ENCODE measurements around the gene GABRB3.

GABRB3 gene

DNA sequence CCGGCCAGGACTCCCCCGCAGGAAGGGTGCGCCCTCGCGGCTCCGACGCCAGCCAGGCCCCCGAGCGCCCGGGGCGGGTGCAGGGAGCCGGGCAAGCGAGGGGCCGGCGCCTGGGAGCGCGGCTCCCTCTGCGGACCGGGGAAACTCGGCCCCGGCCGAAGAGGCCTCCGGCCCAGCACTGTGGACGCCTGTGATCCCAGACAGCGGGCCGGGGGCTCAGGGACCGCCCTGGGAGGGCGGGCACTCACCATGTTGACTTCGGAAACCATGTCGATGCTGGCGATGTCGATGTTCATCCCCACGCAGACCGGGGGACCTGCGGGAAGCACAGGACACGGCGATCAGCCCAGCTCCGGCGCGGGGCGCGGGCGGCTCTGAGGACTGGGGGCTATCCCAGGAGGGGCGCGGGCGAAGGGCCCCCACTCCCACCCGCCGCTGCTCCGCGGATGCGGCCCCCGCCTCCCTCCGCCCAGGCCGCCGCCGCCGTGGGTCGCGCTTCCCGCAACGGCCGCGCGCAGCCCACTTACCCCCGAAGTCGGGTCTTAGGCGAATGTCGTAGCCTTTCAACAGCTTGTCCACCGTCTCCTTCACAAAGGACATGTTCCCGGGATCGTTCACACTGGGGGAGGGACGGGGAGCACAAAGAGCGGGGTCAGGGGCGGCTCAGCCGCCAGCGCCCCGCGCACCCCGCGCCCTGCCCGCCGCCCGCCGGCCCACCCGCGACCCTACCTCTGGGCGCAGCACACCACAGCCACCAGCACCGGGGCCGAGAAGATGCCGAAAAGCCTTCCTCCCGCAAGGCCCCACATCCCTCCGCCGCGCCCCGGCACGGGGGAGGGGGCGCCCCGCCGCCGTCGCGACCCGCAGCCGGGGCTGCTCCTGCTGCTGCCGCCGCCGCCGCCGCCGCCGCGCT is at the start of gene GABRB3:
GABRB3 (minus strand) TSS at position 913 of the 913 bp plus-strand sequence.
- DNase-seq, result peak; percentile 61

DNA sequence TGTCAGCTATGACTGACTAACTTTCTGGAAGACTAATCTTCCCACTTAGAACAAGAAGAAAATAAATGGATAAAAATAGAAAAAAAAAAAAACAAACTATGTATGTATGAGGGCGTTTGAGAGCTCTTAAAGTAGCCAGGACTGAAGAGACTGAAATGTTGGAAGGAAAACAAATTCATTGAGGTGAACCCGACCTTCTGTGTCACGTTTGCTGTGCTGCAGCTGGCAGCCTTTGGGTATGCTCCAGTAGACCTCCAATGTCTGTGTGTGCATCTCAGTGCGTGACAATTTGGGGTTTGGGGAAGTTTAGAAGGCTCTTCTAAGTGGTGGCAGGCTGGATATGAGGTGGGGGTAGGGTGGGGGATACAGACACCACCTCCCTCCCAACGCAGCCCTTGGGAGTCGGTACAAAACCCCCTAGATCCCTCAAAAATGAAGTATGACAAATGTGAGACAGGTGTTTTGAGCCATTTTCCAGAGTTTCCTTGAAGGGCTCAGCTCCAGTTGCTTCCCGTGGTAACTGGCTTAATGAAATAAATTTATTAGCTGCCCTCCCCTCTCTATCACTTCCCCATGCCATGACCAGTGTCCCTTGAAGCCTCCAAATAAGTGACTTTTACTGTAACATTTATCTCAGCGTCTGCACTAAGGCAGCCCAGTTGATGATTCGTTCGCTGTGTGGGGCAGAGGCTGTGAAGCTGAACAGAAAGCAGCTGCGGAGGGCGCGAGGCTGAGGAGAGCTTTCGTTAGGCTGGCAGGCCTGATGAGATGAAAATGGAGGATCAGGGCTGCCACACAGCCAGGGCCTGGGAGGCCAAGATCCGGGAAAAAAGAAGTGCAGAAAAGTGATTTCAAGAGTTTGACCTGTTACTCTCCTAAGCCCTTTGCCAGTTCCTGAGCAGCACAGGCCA is 34.9 kb upstream of the GABRB3 start:
- peak; percentile 6 for DNase-seq

DNA sequence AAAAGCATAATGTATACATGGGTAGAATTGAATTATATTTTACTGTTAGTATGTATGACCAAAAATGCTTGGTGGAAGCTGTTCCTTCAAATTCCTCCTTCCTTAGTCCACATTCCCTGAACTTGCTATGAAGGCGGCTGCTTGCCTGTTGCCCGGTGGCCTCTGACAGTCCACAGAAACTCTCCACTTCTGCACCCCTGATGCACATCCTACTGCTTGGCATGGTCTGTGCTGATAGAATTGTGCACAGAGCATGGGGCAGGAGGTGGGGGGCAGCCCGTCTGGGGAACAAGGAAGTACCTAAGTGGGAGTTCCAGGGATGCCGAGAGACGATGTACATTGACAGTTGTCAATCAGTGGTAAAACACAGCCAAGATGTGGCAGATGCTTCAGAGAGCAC is 33.7 kb upstream of the GABRB3 start:
- DNase-seq, result no peak

DNA sequence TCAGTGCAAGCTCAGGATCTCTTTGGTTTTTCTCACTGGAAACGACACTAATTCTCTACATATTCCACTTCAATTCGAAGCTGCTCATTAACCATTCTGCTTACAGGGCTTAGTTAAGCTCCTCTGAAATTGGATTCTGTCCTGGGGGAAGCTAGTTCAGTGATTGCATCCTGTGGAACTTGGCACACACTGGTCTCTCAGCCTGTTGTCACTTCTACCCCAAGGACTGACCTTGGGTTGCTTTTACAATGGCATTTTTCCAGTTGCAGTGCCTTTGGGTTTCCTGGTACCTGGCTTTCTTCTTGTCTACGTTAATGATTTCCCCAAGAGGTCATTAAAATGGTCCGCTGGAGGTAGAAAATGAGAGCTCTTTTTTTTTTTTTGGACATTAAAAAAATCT is 33.3 kb upstream of the GABRB3 start:
- DNase-seq, result no peak

DNA sequence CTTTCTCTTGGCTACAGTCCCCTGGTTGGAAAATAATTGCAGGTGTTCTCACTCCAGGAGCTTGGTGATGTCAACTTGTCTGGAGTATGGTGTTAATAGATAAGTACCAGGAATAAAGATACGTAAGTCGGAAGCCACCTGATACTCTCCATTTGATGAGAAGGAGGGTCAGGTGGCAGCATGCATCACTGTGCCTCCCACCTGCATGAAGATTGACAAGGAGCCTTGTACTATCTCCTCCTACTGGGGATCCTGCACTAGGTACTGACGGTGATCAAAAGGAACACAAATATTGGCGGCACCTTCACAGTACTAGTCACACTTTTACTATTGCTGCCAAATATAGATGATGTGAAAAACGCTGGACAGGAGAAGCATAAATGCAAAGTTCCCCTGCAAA is 32.6 kb upstream of the GABRB3 start:
- no peak for DNase-seq

DNA sequence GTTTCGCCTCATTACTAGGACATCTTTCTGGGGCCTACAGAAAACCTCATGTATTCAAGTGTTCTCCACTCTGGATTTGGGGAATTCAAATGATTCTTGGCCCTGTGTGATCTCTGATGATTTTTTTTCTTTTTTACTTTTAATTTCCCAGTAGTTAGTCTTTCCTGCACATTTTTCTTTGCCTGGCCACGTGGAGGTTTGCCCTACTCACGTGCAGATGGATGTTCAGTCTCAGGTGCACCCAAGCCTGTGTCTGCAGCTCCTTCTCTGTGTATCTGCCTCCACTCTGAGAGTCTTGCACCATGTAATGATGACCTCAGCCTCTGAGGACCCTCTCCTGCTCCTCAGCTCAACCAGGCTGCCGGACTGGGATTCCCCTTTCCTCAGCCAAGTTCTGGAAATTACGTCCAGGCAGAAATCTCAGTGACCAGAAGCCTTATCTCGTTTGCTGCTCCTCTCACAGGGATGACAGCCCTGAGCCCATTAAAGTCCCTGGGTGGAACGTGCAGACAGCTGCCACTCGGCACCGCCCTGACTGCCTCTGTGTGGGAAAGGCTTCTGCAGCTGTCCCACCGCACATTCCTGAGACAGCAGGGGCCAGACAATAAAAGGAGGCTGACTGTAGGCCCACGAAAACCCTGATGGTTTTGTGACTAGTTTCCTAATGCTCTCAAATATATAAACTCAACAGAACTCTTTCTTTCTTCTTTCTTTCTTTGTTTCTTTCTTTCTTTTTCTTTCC is 31.4 kb upstream of the GABRB3 start:
- peak; percentile 33 for DNase-seq

DNA sequence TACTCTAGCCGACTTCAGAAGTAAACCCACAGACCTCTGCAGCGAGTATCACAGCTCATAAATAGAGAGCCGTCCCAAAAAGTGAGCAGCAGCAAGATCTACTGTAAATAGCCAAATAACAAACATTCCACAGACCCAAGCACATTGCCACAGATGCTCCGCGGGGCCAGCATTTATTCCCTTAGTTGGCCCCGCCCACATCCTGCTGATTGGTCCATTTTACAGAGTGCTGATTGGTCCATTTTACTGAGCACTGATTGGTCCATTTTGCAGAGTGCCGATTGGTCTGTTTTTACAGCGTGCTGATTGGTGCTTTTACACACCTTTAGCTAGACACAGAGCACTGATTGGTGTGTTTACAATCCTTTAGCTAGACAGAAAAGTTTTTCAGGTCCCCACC is 17.3 kb upstream of the GABRB3 start:
- no peak for DNase-seq

DNA sequence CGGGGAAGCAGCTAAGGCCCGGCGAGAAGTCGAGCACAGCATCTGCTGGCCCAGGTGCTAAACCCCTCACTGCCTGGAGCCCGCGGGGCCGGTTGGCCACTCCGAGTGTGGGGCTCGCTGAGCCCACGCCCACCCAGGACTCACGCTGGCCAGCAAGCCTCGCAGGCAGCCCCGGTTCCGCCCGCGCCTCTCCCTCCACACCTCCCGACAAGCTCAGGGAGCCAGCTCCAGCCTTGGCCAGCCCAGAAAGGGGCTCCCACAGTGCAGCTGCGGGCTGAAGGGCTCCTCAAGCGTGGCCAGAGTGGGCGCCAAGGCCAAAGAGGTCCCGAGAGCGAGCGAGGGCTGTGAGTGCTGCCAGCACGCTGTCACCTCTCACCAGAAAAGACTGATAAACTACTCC is 8.9 kb upstream of the GABRB3 start:
- no peak for DNase-seq

DNA sequence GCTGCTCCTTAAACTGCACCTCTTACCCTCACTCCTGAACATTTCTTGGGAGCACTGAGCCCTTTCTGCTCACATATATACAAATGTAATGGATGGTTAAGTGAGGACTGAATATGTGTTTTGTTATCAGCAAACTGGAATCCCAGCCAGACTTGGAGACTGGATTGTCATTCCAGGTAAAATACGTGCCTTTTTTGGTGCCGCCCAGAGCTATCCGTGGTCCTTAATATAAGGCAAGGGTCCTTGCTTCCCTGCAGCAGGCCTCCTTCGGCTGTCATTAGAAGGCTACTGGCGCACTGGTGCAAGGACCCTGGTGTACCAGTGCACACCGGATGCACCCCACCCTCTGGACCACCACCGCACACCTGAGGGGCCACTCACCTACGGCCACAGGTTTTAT is 1.1 kb upstream of the GABRB3 start:
- peak; percentile 42 for DNase-seq

DNA sequence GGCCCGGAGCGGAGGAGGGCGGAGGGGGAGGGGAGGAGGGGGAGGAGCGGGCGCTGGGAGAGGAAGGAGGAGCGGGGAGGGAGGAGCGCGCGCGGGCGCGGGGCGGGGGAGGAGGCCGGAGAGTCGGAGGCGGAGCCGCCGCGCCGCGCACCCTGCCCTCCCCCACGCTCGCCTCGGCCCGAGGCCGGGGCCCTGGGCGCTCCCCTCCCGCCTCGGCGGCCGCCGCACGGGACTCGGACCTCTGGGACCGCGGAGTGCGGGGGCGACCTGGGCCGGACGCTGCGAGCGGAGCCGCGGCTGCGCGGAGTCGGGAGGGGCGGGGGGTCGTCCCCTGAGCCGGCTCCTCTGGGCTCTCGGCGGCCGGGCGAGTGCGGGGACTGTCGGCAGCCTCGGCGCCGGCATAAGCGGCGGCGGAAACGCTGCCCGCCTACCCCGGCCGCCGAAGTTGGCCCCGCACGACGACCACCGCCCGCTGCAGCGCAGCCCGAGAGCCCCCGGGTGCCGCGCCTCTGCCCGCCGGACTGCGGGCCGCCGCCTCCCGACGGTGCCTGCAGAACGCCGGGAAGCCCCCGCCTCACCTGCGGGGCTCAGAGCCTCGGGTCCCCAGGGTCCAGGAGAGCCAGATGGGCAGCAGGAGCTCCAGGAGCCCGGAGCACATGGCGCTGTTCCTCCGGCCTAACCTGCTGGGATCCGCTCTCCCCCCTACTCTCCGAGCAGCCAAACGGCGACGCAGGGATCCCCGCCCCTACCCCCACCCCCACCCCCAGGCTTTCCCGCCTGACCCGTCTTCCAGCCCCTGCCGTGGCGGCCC is 406 bp upstream of the GABRB3 start:
- peak; percentile 81 for DNase-seq

DNA sequence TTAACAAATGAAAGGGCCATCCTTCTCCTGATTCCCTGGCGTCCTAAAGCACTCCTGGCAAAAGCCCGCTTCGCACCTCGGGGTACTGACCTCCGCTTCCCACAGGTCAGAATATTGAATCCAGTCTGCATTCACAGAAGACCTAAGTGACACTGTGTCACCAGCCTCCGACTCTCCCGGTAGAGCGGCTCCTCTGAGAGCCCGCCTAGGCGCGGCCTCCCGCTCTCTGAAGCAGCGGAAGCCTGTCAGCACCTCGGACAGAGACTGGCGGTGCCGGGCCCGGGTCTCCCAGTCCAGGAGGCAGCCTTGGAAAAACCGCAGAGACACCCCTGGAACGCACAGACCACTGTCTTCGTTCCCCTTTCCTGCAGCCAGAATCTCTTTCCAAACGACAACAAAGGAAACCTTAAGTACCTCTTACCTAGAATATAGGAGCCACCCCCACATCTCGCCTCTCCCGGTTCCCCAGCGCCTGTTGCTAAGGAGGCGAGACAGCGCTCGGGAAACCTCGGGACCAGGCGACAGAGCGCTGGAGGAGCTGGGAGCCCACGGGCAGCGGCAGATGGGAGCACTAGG is 1.2 kb downstream of the GABRB3 start:
- peak; percentile 91 for DNase-seq

DNA sequence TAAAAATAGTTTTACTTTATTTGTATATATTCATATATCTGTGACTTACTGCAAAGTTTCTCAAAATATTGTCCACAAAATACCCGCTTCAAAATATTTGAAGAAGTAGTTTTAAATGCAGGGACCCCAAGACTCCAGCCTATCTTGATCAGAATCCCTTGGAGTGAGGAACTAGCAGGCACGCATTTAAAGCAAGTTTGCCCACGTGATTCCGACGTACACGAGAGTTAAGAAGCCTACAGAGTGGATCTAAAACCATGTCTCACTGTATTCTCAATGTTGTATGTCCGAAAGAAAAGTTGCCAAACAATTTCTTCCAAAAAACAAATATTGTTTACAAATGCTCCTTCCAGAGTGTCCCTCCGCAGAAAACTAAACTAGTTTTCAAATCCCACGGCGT is 1.7 kb downstream of the GABRB3 start:
- no peak for DNase-seq

DNA sequence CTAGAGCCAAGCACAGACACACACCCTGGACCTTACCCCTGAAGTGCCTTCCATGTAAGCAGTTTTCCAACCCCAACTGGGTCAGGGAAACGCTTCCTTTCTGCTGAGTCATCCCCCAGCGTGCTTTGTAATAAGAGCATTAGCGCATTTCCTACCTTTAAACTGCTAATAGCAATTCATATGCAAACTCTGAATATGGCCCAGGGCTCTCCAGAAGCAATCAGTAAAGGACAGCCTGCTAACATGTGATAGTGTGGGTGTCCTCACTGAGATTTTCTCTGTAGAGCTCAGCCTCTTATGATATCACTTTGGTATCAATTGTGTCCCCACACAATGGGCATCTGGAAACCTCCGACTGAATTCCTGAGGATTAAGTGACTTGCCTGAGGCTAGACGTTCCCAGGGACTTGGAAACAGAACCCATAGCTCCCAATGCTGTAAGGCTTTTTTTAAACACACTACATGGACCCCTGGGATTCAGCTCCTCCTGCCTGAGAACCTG is 5.6 kb downstream of the GABRB3 start:
- DNase-seq, result peak; percentile 29

DNA sequence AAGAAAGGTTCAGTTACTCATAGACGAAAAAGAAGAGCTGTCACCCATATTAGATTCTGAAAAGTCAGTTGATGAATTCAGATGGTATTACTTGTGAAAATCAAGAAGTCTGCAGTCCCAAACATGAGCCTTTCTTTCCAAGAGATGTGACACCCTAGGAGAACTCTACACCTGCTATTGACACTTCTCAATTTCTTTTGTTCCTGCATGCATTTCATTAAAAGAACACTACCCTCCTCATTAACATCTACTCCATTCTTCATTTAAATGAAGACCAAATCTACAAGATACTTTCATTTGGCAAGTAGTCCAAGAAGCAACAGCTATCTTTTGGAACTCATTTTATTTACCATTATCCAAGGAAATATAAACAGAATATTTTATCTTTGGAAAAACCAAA is 6.6 kb downstream of the GABRB3 start:
- DNase-seq, result no peak

DNA sequence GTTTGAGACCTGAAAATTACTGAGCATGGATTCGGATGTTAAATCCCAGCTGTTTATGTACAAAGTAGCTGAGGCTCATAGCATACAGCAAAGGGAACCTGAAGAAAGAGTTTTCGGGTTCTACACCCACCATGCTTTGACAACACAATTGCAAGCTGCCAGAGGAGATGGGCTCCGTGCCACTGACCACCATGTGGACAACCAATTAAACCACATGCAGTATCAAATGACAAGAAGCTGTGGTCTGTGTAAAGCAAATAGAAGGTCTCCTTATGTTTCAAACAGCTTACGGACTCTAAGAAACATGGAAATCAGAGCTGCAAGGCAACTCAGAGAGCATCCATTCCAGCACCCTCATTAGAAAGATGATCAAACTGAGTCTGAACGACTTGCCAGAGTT is 12.9 kb downstream of the GABRB3 start:
- DNase-seq, result no peak

DNA sequence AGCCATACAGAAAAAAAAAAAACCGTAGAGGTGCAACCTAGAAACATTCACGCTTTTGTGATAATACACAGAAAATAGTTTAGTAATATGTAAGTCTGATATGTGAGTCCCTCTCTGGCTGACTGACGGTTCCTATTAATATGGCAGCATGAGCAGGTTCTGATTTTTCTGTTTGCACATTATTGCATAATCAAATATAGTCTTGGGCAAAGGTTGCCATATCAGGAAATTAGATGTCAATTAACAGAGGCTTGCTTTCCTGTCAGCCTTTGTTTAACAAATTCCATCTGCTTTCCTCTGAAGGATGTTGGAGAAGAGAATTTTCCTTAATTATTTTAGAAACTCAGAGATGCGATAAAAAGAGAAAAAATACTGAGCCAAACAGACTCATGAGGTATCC is 14.8 kb downstream of the GABRB3 start:
- no peak for DNase-seq

DNA sequence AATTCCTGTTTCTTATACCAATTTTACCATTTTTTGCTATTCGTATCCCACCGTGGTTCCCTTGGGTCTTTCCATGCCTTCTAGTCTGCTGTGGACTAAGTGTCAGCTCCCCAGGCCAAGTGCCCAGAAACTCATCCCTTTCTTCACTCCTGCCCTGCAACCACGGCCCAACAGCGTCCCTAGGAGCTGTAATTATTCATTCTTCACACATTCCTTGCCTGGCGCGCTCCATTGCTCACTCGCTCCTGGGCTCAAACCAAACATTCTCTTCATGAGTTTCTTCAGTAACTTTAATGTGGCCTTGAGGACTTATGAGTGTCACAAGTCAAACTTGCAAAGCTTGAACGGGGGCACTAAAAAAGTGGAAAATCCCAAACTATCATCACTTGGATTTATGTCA is 15.7 kb downstream of the GABRB3 start:
- DNase-seq, result no peak

DNA sequence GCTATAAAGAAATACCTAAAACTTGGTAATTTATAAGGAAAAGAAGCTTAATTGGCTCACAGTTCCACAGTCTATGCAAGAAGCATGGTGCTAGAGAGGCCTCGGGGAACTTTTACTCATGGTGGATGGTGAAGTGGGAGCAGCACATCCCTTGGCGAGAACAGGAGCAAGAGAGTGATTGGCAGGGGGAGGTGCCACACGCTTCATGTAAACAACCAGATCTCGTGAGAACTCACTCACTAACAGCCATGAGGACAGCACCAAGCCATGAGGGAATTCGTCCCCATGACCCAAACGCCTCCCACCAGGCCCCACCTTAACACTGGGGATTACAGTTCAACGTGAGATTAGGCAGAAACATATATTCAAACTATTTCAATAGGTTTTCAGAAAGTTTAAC is 28.0 kb downstream of the GABRB3 start:
- DNase-seq, result no peak

DNA sequence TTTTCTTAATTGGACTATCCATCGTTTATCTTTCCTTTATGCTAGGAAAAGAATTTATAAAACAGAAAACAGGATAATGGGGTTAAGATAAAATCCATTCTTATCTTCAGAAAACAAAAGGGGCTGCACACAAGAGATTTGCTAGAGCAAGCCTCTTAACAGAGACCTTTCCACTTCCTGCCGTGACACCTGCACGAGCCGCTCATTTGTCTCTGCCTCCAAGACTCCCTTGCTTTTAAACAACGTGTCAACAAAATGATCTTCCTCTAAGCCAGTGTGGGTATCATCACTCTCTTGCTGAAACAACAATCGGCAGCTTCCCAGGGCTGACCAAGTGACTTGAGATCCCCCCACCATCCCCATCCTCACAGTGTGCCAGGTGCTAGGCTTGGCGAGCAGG is 33.1 kb downstream of the GABRB3 start:
- no peak for DNase-seq

DNA sequence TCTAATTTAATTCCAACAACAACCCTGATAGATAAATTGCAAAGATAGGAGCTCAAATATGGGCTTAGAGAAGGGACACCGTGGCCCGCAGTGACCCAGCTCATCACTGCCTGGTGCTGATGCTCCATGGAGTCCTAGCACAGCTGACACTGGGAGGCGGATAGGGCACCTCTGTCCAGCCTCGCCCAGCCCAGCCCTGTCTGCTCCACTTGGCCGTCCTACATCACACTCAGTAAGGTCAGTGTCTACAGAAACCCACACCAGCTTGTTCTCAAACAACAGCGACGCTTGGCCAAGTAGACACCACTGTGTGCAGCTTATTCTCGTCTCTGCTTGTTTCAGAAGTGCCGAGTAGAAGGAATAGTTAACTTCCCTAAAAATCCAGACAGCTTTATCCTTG is 33.9 kb downstream of the GABRB3 start:
- no peak for DNase-seq

DNA sequence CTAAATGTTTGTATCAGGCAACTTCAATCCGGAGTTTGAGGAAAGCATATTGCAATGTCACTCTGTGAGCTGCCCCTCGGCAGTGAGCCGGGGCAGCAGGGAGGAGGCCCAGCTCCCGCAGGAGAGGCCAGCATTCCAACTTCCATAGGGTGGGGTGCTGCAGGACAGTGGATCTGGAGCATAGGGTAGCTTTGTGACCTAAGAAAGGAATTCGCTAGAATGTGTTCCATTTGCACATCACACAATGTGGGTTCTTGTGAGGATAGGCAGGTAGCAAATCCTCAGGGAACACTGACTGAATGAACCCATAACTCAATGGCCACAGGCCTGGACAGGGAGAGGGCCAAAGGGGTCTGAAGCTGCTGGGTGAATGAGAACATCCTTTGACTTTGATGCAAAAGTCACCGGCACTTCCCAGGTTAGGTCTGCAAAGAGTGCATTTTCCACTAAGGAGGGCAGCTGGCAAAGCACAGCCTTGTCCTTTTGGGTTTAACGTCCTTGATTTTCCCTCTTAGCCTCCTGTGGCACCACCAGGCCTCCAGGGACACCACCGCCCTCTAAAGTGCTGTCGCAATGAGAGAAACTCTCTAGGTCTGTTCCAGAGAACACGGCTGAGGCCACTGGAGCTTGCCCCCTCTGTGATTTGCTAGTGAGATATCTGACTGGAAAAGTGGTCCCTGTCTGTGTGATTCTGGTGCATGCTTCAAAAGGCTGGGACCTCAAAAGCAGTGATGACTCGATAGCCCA is 36.2 kb downstream of the GABRB3 start:
- peak; percentile 30 for DNase-seq

Measured in eye (tissue), 1 donor.